Kidney (tissue), 14 donors: ENCODE measurements around the gene KCNQ5. TPM values are rescaled to one million over a fixed set of nuclear protein-coding genes. Genes with fewer than 3 reads are reported as not detected.

ENCODE experiments used
- DNase-seq, 5 donors: peaks; one replicate each; pipeline ENCODE4 v3.0.0-alpha.2; 2013 to 2020
- FAIRE-seq: peaks from 2 replicates; lab custom pipeline; 2012; peaks lifted over from hg19 to GRCh38; lab: Jason Lieb, UNC
- H3K27ac ChIP-seq, 2 donors: one replicate each; pipeline ENCODE4 v1.7.0; 2013; ENCODE audit warnings: low read depth in 2 of 2, low read length in 2 of 2, inconsistent platforms in 1 of 2
- H3K27me3 ChIP-seq: one replicate; pipeline ENCODE4 v1.7.1; 2013; ENCODE audit warnings: low read length, inconsistent platforms; ENCODE audit not compliant: control insufficient read depth, insufficient read depth
- H3K36me3 ChIP-seq, 3 donors: one replicate each; pipeline versions ENCODE4 v1.7.0 to v1.7.1; 2013; ENCODE audit warnings: low read length in 3 of 3, control low read depth in 1 of 3, inconsistent platforms in 1 of 3; ENCODE audit not compliant: insufficient read depth in 3 of 3, control insufficient read depth in 2 of 3
- H3K4me1 ChIP-seq, 3 donors: one replicate each; pipeline versions ENCODE4 v1.7.0 to v1.7.1; 2013; ENCODE audit warnings: low read length in 3 of 3, inconsistent platforms in 1 of 3, low read depth in 1 of 3; ENCODE audit not compliant: control insufficient read depth in 2 of 3, insufficient read depth in 2 of 3
- H3K4me3 ChIP-seq, 3 donors: one replicate each; pipeline versions ENCODE4 v1.7.0 to v1.8.1; 2013; ENCODE audit warnings: low read length in 3 of 3, control low read depth in 1 of 3, inconsistent platforms in 1 of 3
- H3K9ac ChIP-seq, 3 donors: one replicate each; pipeline versions ENCODE4 v1.7.0 to v1.7.1; 2013; ENCODE audit warnings: low read length in 3 of 3, control low read depth in 1 of 3, inconsistent platforms in 1 of 3
- H3K9me3 ChIP-seq, 3 donors: one replicate each; pipeline versions ENCODE4 v1.7.0 to v1.7.1; 2013; ENCODE audit warnings: low read length in 3 of 3, control low read depth in 1 of 3, inconsistent platforms in 1 of 3; ENCODE audit not compliant: control insufficient read depth in 2 of 3, insufficient read depth in 1 of 3
- intact Hi-C: fragments of 100-400 bp; cut with DNase I; formaldehyde crosslinking; loops from one replicate; pipeline ENCODE4 v1.11.1; 2022
- polyA plus RNA-seq: library from polyadenylated mRNA; stranded (reverse); fragments of 350-450 nt; fragmentation: Illumina TruSeq; extraction: RNeasy Lipid Tissue Mini Kit (QIAGEN cat#74804); gene quantifications from one replicate; pipeline ENCODE4 v1.2.3, GENCODE V29; 2014; ENCODE audit warnings: low read depth, low replicate concordance; ENCODE audit not compliant: insufficient read depth
- total RNA-seq: library from RNA; stranded (reverse); fragmentation: NEBNext Ultra II Directional; extraction: Animal tissue kit (Norgen Biotek cat#: 25700); gene quantifications from one replicate; pipeline ENCODE4 v1.2.1, GENCODE V29; 2021
- TF ChIP-seq, protein P1 (sequence below): IDR thresholded peaks from 3 replicates; pipeline ENCODE4 v1.5.1; 2012; ENCODE audit warnings: mild to moderate bottlenecking, moderate library complexity, borderline replicate concordance; ENCODE audit not compliant: insufficient read depth; ENCODE audit errors: extremely low read depth
- donor health status: control.
- donor health status: control.
- donor health status: control.
- donor health status: control.
- donor health status: control.
- donor health status: DM: yes; HTN: yes; CAD: no.
- donor health status: Normal renal cell carcinoma (clear cell type).

Gene KCNQ5
- total and polyA plus RNA-seq, 2 donors from 2014 or later, result 0.50 TPM; not detected in 1

DNA sequence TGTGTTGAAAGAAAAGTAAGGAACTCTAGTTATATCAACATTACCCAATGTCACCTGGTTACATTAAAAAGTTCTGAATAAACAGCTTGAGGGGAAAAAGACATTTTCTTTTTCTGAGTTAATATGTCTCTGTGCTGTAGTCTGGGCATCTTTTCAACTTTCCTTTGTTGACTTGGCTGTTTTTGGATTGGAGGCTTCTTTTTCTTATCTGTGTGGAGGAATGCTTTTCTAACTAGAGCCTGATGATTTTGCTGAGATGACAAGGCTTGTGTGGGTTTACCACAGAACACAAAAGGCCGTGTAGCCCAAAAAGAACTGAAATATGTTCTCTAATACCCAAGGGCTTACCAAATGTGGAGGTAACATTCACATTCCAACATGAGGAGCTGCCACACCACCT, 161.8 kb downstream of the KCNQ5 start:
- DNase-seq (no peak), FAIRE-seq (no peak)
- Histone ChIP-seq H3K36me3 (no peaks in the 10 kb centered on the region), H3K27ac (no peak overlapping the region), H3K4me3 (no peak overlapping the region), H3K9me3 (no peaks in the 10 kb centered on the region), H3K4me1 (no peaks in the 10 kb centered on the region), H3K27me3 (no peaks in the 10 kb centered on the region), H3K9ac (no peak overlapping the region)
- intact Hi-C loops, result no loop called here
- TF ChIP-seq, protein P1, sequence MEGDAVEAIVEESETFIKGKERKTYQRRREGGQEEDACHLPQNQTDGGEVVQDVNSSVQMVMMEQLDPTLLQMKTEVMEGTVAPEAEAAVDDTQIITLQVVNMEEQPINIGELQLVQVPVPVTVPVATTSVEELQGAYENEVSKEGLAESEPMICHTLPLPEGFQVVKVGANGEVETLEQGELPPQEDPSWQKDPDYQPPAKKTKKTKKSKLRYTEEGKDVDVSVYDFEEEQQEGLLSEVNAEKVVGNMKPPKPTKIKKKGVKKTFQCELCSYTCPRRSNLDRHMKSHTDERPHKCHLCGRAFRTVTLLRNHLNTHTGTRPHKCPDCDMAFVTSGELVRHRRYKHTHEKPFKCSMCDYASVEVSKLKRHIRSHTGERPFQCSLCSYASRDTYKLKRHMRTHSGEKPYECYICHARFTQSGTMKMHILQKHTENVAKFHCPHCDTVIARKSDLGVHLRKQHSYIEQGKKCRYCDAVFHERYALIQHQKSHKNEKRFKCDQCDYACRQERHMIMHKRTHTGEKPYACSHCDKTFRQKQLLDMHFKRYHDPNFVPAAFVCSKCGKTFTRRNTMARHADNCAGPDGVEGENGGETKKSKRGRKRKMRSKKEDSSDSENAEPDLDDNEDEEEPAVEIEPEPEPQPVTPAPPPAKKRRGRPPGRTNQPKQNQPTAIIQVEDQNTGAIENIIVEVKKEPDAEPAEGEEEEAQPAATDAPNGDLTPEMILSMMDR, result no peak

DNA sequence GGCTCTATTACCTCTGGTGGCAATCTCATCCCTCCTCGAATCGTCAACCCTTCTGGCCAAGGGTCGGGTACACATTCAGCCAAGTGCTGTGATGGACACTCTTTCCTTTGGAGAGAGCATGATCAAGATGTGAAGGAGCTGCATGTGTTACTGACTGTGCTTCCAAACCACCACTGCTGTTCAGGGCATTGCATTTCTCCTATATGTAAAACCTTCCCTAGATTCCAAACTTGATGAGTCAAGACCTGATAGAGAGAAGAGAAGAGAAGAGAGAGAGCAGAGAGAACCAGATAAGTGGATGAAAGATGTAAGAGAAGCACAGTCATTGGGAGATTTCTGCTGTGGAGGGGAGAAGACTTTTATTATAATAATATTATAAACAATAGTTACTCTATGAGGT, 162.2 kb downstream of the KCNQ5 start:
- TF ChIP-seq, protein P1, result no peak
- H3K9ac ChIP-seq, result no peak overlapping the region
- no peaks in the 10 kb centered on the region for H3K9me3 ChIP-seq
- intact Hi-C loops, result no loop called here
- H3K27me3 ChIP-seq, result no peaks in the 10 kb centered on the region
- H3K36me3 ChIP-seq, result no peaks in the 10 kb centered on the region
- no peak overlapping the region for H3K27ac ChIP-seq
- H3K4me3 ChIP-seq, result no peak overlapping the region
- FAIRE-seq (no peak), DNase-seq (no peak)
- H3K4me1 ChIP-seq, result no peaks in the 10 kb centered on the region

DNA sequence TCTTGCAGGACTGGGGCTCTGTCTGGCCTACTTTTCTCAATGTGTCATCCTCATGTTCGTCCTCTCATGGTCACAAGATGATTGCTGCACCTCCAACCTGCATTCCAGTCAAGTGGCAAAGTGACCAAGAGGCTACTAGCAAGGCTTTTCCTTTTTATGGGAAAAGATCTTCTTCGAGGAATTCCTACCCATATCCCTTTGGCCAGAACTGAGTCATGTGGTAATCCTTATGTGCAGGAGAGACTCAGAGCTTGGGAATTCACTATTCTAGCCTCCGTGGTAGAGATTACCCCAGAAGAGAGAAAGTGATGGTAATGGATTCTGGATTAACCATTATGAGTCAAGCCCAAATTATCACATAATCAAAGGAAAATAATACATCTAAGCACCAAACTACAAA, 162.7 kb downstream of the KCNQ5 start:
- DNase-seq (no peak), FAIRE-seq (no peak)
- no peaks in the 10 kb centered on the region for H3K9me3 ChIP-seq
- intact Hi-C loops, result no loop called here
- H3K9ac ChIP-seq, result no peak overlapping the region
- H3K4me1 ChIP-seq, result no peaks in the 10 kb centered on the region
- H3K4me3 ChIP-seq, result no peak overlapping the region
- H3K36me3 ChIP-seq, result no peaks in the 10 kb centered on the region
- TF ChIP-seq, protein P1, result no peak
- no peak overlapping the region for H3K27ac ChIP-seq
- no peaks in the 10 kb centered on the region for H3K27me3 ChIP-seq

DNA sequence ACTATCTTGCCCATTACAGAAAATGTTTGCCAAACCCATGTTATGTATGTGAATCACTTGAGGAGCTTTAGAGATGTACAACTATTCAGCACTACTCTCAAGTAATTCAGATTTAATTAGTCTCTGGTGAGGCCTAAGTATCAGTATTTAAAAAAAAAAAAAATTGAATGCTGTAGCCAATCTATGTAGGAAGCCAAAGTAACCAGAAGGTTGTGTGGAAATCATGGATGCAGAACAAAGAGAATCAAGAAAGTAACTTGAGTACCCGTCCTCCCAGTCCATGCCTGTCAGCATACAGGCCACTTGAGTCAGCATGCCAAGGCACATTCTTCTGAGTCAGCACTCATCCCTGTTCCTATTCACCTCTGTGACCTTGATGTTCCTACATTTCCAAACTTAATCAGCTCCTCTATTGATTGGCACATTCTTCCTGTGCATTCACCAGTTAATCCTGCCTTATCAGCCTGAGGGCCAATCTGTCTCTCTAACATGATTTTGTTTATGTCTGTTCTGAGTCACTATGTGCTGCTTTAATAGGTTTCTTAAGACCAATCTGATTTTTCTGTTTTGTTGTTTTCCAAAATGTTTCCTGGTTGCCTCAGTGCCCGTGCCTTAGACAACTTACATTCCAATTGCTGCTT, 165.6 kb downstream of the KCNQ5 start:
- no peak overlapping the region for H3K9ac ChIP-seq
- TF ChIP-seq, protein P1, result no peak
- no peaks in the 10 kb centered on the region for H3K9me3 ChIP-seq
- FAIRE-seq (no peak), DNase-seq (peak in 2 of 5 donors; percentile 35 to 43)
- no peak overlapping the region for H3K4me3 ChIP-seq
- H3K36me3 ChIP-seq, result no peaks in the 10 kb centered on the region
- intact Hi-C loops, result no loop called here
- H3K27ac ChIP-seq, result no peak overlapping the region
- no peaks in the 10 kb centered on the region for H3K27me3 ChIP-seq
- no peaks in the 10 kb centered on the region for H3K4me1 ChIP-seq
